Kidney glomerular epithelial cell (primary cell): ENCODE data around the gene CRLF3.
"Not testable (repeated sequence)": the region's sequence is repeated elsewhere in the genome, so short reads cannot be mapped to it uniquely, and the experiment has no call there.

Source experiments
- DNase-seq: peaks from one replicate; lab custom pipeline; 2025; lab: John Stamatoyannopoulos, UW

Gene CRLF3

GRCh38 chr17:30824356-30825145 is at the start of gene CRLF3:
Gene CRLF3, minus strand, starts transcription at chr17:30824692. Its CDS starts 41 bp downstream, at chr17:30824651.
- DNase-seq: peak; percentile 81

- no peak for DNase-seq
Measured at GRCh38 chr17:30869005-30869404, 44.5 kb upstream of the CRLF3 start.

GRCh38 chr17:30864636-30865035 is 40.1 kb upstream of the CRLF3 start:
- DNase-seq: no peak

GRCh38 chr17:30858556-30859250 is 34.2 kb upstream of the CRLF3 start:
- DNase-seq: no peak

- DNase-seq: no peak
Measured at GRCh38 chr17:30854146-30854545, 29.7 kb upstream of the CRLF3 start.

- DNase-seq: no peak
Measured at GRCh38 chr17:30848021-30848420, 23.5 kb upstream of the CRLF3 start.

GRCh38 chr17:30840771-30841170 is 16.3 kb upstream of the CRLF3 start:
- no peak for DNase-seq

- no peak for DNase-seq
Measured at GRCh38 chr17:30838202-30838807, 13.8 kb upstream of the CRLF3 start.

GRCh38 chr17:30832438-30833124 is 8.1 kb upstream of the CRLF3 start:
- DNase-seq: no peak

GRCh38 chr17:30831663-30832437 is 7.4 kb upstream of the CRLF3 start, which contains the start of gene ATAD5:
Gene ATAD5, plus strand, starts transcription at chr17:30831966. Its CDS starts 382 bp downstream, at chr17:30832348.
- DNase-seq: peak; percentile 88

GRCh38 chr17:30831257-30831656 is 6.8 kb upstream of the CRLF3 start:
- DNase-seq: no peak

- DNase-seq: no peak
Measured at GRCh38 chr17:30829022-30829421, 4.5 kb upstream of the CRLF3 start.

GRCh38 chr17:30827082-30827481 is 2.6 kb upstream of the CRLF3 start:
- DNase-seq: no peak

- DNase-seq: no peak
Measured at GRCh38 chr17:30824002-30824355, 513 bp downstream of the CRLF3 start.

GRCh38 chr17:30823421-30823820 is 1.1 kb downstream of the CRLF3 start:
- no peak for DNase-seq

GRCh38 chr17:30822919-30823318 is 1.6 kb downstream of the CRLF3 start:
- DNase-seq: not testable (repeated sequence)

GRCh38 chr17:30821871-30822723 is 2.4 kb downstream of the CRLF3 start:
- no peak for DNase-seq

- no peak for DNase-seq
Measured at GRCh38 chr17:30819971-30820705, 4.4 kb downstream of the CRLF3 start.

- no peak for DNase-seq
Measured at GRCh38 chr17:30816165-30816564, 8.3 kb downstream of the CRLF3 start.

- DNase-seq: not testable (repeated sequence)
Measured at GRCh38 chr17:30814860-30815259, 9.6 kb downstream of the CRLF3 start.
